NCI-H2171 treated with DMSO at 0.1 percent for 48 hours (cell line): ENCODE results near the gene GDPGP1.
A peak's percentile ranks its signal among the peaks of the same experiment; 100 is the strongest.
"Not testable (repeated sequence)": the region's sequence is repeated elsewhere in the genome, so short reads cannot be mapped to it uniquely, and the experiment has no call there.

Experiments used
- DNase-seq: peaks from one replicate; lab custom pipeline; 2025; lab: John Stamatoyannopoulos, UW

GDPGP1 gene

DNA sequence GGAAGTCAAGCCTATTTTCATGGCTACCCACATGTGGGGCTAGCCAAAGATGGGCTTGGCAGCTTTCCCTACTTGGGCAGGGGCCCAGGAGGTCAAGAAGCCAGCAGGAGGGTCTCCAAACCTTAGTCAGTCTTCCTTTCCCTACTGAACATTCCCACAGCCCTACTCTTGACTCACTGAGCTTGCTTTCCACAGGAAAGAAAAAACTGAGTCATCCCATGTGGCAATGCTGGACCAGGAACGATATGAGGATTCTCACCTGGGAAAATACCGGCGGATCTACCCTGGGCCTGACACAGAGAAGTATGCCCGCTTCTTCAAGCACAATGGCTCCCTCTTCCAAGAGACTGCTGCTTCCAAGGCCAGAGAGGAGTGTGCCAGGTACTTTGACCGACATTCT, 27.8 kb downstream of the GDPGP1 start:
- no peak for DNase-seq

- DNase-seq: no peak
Measured at GRCh38 chr15:90262426-90262825, 28.4 kb downstream of the GDPGP1 start.

DNA sequence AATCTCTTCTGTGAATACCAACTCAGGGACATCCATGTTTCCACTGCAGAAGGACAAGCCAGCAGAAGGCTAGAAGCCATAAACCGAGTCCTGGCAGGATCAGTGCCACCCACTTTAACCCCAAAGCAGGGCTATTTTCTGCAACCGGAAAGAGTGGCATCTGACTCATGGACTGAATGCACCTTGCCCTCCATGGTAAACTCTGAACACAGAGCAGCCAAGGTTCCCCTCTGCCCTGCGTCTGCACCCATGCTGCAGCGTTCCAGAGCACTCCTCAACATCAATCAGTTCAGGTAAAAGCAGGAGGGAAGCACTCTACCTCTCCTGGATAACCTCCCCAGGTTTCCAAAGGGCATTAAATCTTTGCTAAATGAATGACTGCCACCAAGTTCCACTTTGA, 30.7 kb downstream of the GDPGP1 start:
- no peak for DNase-seq

- DNase-seq: peak; percentile 95
Measured at GRCh38 chr15:90265271-90266060, 31.5 kb downstream of the GDPGP1 start, which contains the start of gene NGRN. Gene NGRN, plus strand, starts transcription at chr15:90265672. Its CDS starts 41 bp downstream, at chr15:90265713.

- DNase-seq: peak; percentile 85
Measured at GRCh38 chr15:90266061-90266431, 32.0 kb downstream of the GDPGP1 start.

DNA sequence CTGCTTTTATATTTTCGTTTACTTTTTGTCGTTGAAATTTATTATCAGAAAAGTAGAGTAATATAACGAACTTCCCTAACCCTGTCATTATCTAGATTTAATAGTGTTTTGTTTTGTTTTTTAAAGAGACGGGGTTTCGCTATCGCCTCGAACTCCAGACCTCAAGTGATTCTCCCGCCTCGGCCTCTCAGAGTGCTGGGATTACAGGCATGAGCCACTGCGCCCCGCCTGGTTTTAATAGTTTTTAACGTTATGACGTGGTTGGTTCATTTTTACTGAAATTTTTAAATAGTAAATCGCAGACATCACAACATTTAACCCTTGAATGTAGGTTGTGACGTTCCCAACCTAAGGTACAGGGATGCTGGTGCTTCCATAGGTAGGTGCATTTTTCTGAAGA, 32.5 kb downstream of the GDPGP1 start:
- no peak for DNase-seq

DNA sequence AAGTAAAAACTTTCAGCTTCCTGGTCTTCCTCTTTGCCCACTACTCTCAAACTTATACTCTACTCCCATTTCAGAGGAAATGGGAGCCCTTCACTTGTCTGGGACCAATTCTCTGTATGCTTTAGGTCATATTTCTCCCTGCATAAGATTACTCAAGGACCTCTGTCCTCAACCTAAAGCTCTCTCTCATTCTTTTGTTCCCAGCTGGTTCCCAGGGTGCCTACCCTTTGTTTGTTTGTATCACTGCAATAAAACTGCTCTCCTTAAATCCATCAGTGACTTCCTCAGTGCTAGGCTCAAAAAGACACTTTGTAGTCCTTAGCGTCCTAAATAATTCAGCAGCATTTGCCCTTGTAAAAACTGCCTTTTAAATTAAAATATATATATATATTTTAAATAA, 34.4 kb downstream of the GDPGP1 start:
- no peak for DNase-seq

- no peak for DNase-seq
Measured at GRCh38 chr15:90270502-90271150, 36.6 kb downstream of the GDPGP1 start.

DNA sequence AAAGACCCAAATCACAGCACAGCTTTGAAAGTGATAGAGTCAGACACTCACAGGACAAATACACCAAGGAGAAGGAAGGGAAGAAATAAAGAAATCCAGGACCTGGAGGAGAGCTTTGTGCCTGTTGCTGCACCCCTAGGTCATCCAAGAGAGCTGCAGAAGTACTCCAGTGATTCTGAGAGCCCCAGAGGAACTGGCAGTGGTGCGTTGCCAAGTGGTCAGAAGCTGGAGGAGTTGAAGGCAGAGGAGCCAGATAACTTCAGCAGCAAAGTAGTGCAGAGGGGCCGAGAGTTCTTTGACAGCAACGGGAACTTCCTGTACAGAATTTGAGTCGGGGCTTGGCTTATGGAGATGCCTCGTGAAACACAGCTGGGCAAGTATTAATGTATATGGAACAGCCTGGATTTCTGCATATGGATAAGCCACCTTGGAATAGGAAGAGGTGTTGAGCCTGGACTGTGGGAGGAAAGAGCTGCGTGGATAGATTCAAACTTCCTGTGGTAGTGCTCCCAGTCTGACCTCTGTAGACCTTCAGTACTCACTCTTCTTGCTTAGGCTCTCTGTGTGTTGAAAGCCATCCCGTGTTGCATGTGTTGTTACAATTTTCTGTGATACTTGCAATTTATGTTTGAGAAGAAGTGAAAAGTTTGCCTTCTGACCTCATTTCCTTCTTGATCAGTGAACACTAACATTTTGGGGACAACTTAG, 37.6 kb downstream of the GDPGP1 start:
- no peak for DNase-seq

GRCh38 chr15:90278467-90278866, 44.5 kb downstream of the GDPGP1 start:
- DNase-seq: not testable (repeated sequence)

- not testable (repeated sequence) for DNase-seq
Measured at GRCh38 chr15:90280743-90281142, 46.7 kb downstream of the GDPGP1 start.

- DNase-seq: not testable (repeated sequence)
Measured at GRCh38 chr15:90281637-90282036, 47.6 kb downstream of the GDPGP1 start.

DNA sequence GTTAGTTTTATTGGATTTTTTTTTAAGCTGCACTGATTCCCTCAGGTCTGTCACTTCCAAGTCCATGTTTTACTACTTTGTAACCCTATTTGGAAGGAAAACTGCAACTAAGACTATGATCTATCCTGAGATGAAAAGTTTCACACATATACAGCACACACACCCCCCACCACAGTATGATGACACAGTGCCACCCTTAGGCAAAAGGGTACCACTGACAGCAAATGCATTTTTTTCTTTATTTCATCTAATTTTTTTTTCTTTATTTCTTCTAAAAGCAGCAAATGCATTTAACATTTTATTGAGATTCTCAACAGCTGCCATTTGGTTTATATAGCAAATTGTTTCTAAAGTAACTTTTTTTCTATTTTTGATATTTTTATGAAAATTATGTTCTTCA, 52.7 kb downstream of the GDPGP1 start:
- peak; percentile 51 for DNase-seq

GRCh38 chr15:90287101-90287500, 53.1 kb downstream of the GDPGP1 start:
- no peak for DNase-seq

- DNase-seq: no peak
Measured at GRCh38 chr15:90287946-90288345, 53.9 kb downstream of the GDPGP1 start.

GRCh38 chr15:90291679-90292356, 57.8 kb downstream of the GDPGP1 start:
- DNase-seq: peak; percentile 18

DNA sequence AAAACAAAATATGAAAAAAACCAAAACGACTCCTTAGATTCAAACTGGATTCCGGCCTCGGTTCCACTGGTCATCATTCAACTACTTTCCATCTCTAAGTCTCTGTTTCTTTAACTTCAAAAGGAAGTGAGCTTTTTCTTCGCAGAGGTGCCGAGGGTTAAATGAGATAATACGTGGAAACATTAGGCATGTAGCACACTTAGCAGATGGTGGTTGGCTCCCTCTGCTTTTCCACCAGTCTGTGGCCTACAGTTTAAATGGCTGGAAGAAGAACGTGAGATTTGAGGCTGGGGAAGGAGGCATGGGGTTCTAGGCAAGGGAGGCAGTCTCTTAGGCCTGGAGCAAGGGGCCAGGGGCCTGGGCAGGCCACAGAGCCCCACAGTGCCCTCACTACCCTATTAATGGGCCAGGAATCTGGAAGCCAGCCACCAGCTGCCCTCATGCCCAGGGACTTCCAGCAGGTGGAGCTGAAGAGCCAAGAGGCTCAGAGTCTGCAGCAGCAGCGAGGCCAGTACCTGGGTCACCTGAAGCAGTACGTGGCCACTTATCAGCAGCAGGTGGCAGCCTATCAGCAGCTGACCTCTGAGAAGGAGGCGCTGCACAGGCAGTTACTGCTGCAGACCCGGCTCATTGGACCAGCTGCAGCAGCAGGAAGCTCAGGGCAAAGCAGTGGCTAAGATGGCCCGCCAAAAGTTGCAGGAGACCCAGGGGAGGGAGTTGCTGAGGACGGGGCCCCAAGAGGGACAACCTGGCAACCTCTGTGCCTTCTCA, 59.2 kb downstream of the GDPGP1 start:
- DNase-seq: peak; percentile 64

GRCh38 chr15:90294159-90294558, 60.1 kb downstream of the GDPGP1 start:
- no peak for DNase-seq

DNA sequence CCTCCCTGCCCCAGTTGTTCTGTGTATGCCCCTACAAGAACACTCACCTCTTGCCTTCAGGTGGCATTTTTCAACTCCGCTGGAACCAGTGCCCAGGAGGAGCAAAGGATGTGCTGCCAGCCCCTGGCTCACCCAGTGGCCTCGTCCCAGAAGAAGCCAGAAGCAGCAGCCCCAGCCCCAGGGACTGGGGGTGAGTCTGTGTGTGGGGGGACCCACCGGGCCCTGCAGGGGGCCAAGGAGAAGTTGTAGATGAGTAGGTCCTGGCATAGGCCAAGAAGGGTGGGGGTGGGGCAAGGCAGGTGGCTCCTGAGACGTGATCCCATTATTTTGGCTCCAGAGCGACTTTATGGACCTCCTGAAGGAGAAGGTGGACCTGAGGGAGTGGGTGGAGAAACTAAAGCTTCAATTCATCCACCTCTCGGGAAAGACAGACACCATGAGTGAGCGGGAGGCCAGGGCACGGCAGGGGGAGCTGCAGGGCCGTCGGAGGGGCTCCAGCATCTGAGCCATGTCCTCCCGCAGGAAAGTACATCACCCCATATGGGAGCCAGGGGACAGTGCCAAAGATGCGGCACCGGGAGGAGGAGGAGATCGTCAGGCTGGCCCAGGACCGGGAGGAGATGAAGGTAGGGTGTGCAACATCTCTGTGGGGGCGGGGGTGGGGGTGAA, 60.7 kb downstream of the GDPGP1 start:
- DNase-seq: no peak

DNA sequence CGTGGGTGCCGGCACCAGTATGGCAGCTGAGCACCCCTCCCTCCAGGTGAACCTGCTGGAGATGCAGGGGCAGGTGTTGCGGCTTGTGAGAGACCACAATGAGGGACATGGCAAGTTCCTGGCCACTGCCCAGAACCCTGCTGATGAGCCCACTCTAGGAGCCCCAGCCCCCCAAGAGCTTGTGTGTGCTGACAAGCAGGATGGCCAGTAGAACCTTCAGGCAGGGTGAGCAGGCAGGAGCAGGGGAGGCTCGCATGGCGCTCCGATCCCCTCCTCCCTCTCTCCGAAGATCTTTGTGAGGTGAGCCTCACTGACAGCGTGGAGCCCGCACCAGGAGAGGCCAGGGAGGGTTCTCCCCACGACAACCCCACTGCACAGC, 61.2 kb downstream of the GDPGP1 start:
- DNase-seq: no peak
